OCI-LY1 (cell line): ENCODE measurements around the gene ZNF487.

Experiments
- H2AFZ ChIP-seq: fragments of 200-600 bp; sonication (generic), shearing (Covaris generic); 2 replicates; pipeline ENCODE4 v1.6.0; 2014; ENCODE audit warnings: antibody characterized with exemption, mild to moderate bottlenecking, low read length
- H3F3A ChIP-seq: fragments of 200-600 bp; sonication (generic), shearing (Covaris generic); 2 replicates; pipeline ENCODE4 v1.6.0; 2014; ENCODE audit warnings: mild to moderate bottlenecking, antibody characterized with exemption, low read length, moderate library complexity; ENCODE audit not compliant: insufficient read depth
- H3K27ac ChIP-seq: fragments of 200-600 bp; sonication (generic); 2 replicates; pipeline ENCODE4 v1.5.1; 2014; ENCODE audit warnings: low read length, mixed run types, mild to moderate bottlenecking, low read depth; ENCODE audit not compliant: poor library complexity, severe bottlenecking
- H3K27me3 ChIP-seq: fragments of 200-600 bp; sonication (generic); 2 replicates; pipeline ENCODE4 v1.6.0; 2014; ENCODE audit warnings: antibody characterized with exemption, mild to moderate bottlenecking, low read length, moderate library complexity; ENCODE audit not compliant: insufficient read depth
- H3K36me3 ChIP-seq: fragments of 200-600 bp; sonication (generic); 2 replicates; pipeline ENCODE4 v1.6.1; 2014; ENCODE audit warnings: mild to moderate bottlenecking, antibody characterized with exemption, low read length, moderate library complexity, mixed read lengths; ENCODE audit not compliant: insufficient read depth
- H3K4me1 ChIP-seq: fragments of 200-600 bp; sonication (generic); 2 replicates; pipeline ENCODE4 v1.5.1; 2014; ENCODE audit warnings: mild to moderate bottlenecking, low read length, moderate library complexity; ENCODE audit not compliant: insufficient read depth, severe bottlenecking
- H3K4me2 ChIP-seq: fragments of 200-600 bp; sonication (generic), shearing (Covaris generic); 2 replicates; pipeline ENCODE4 v1.6.1; 2014; ENCODE audit warnings: low read length
- H3K4me3 ChIP-seq: fragments of 200-600 bp; sonication (generic); 2 replicates; pipeline ENCODE4 v1.5.1; 2014; ENCODE audit warnings: low read length, low read depth, mild to moderate bottlenecking, mixed read lengths; ENCODE audit not compliant: poor library complexity, severe bottlenecking
- H3K79me2 ChIP-seq: fragments of 200-600 bp; shearing (Covaris generic); 2 replicates; pipeline ENCODE4 v1.6.1; 2016; ENCODE audit warnings: mixed run types, low read length, mixed read lengths; ENCODE audit not compliant: insufficient read depth
- H3K9ac ChIP-seq: fragments of 200-600 bp; sonication (generic), shearing (Covaris generic); 2 replicates; pipeline ENCODE4 v1.6.1; 2014; ENCODE audit warnings: mild to moderate bottlenecking, low read length, mixed read lengths
- H3K9me2 ChIP-seq: fragments of 200-600 bp; sonication (generic), shearing (Covaris generic); 2 replicates; pipeline ENCODE4 v1.6.1; 2014; ENCODE audit warnings: low read depth, mild to moderate bottlenecking, low read length, mixed read lengths
- H3K9me3 ChIP-seq: fragments of 200-600 bp; shearing (Covaris generic); 2 replicates; pipeline ENCODE4 v1.6.1; 2014; ENCODE audit warnings: low read length, mixed read lengths
- H4K20me1 ChIP-seq: fragments of 200-600 bp; sonication (generic), shearing (Covaris generic); 2 replicates; pipeline ENCODE4 v1.6.0; 2016; ENCODE audit warnings: mild to moderate bottlenecking, low read length; ENCODE audit not compliant: insufficient read depth
- CTCF ChIP-seq: fragments of 200-600 bp; sonication (generic), shearing (Covaris generic); IDR thresholded peaks from 2 replicates; pipeline ENCODE4 v1.5.1; 2017; ENCODE audit warnings: mild to moderate bottlenecking, antibody characterized with exemption, low read length, moderate library complexity, mixed read lengths
- EZH2 ChIP-seq: fragments of 200-600 bp; sonication (generic), shearing (Covaris generic); IDR thresholded peaks from 2 replicates; pipeline ENCODE4 v1.8.0; 2017; ENCODE audit warnings: borderline replicate concordance, mixed run types, mild to moderate bottlenecking, antibody characterized with exemption, low read length, moderate library complexity, mixed read lengths

Gene ZNF487

GRCh38 chr10:43482319-43483078, 45.6 kb downstream of the ZNF487 start:
- Histone ChIP-seq H3K36me3 (no peaks in the 10 kb centered on the region), H3K79me2 (no peaks in the 10 kb centered on the region), H3K4me3 (no peak overlapping the region), H3K27me3 (no peaks in the 10 kb centered on the region), H3K9me2 (no peaks in the 10 kb centered on the region), H3K9me3 (peaks cover 24% of the 10 kb centered on the region), H3K4me1 (no peaks in the 10 kb centered on the region), H3K9ac (no peak overlapping the region), H2AFZ (no peak overlapping the region), H4K20me1 (no peaks in the 10 kb centered on the region), H3F3A (no peaks in the 10 kb centered on the region), H3K27ac (no peak overlapping the region), H3K4me2 (no peak overlapping the region)
- TF ChIP-seq EZH2 = no peak

- H3K4me2 ChIP-seq = no peak overlapping the region
- no peaks in the 10 kb centered on the region for H3K4me1 ChIP-seq
- H3K27ac ChIP-seq = no peak overlapping the region
- no peaks in the 10 kb centered on the region for H4K20me1 ChIP-seq
- H3K9ac ChIP-seq = no peak overlapping the region
- no peaks in the 10 kb centered on the region for H3F3A ChIP-seq
- H2AFZ ChIP-seq = no peak overlapping the region
- no peaks in the 10 kb centered on the region for H3K36me3 ChIP-seq
- no peaks in the 10 kb centered on the region for H3K9me2 ChIP-seq
- no peaks in the 10 kb centered on the region for H3K27me3 ChIP-seq
- no peaks in the 10 kb centered on the region for H3K9me3 ChIP-seq
- no peak overlapping the region for H3K4me3 ChIP-seq
- H3K79me2 ChIP-seq = no peaks in the 10 kb centered on the region
- TF ChIP-seq CTCF (no peak), EZH2 (no peak)
Observed at GRCh38 chr10:43491855-43492254, 54.9 kb downstream of the ZNF487 start.

GRCh38 chr10:43502931-43503330, 66.0 kb downstream of the ZNF487 start:
- Histone ChIP-seq H3K9me2 (no peaks in the 10 kb centered on the region), H3F3A (no peaks in the 10 kb centered on the region), H3K4me2 (no peak overlapping the region), H3K4me3 (no peak overlapping the region), H2AFZ (no peak overlapping the region), H3K9ac (no peak overlapping the region), H3K27me3 (no peaks in the 10 kb centered on the region), H3K36me3 (no peaks in the 10 kb centered on the region), H3K9me3 (no peaks in the 10 kb centered on the region), H4K20me1 (no peaks in the 10 kb centered on the region), H3K27ac (no peak overlapping the region), H3K4me1 (no peaks in the 10 kb centered on the region), H3K79me2 (no peaks in the 10 kb centered on the region)
- TF ChIP-seq EZH2 (no peak), CTCF (no peak)
